Upper lobe of left lung (tissue), 6 donors: ENCODE data around the gene ARHGEF4. TPM values are rescaled to one million over a fixed set of nuclear protein-coding genes. Genes with fewer than 3 reads are reported as not detected.

Experiments used
- ATAC-seq, 2 donors: fragments of 200-7000 bp; cut with Tn5 transposase; one replicate each; pipeline ENCODE4 v1.9.1; 2022; ENCODE audit warnings: mild to moderate bottlenecking in 2 of 2, moderate library complexity in 2 of 2; ENCODE audit not compliant: low FRiP score in 2 of 2
- DNase-seq, 2 donors: peaks; one replicate each; pipeline ENCODE4 v3.0.0-alpha.2; 2019 to 2020
- H3K27ac ChIP-seq, 4 donors: fragments of 200-600 bp; sonication (generic); one replicate each; pipeline ENCODE4 v1.5.1; 2016 to 2019
- H3K27me3 ChIP-seq, 4 donors: fragments of 200-600 bp; sonication (generic); one replicate each; pipeline ENCODE4 v1.5.1; 2017 to 2019
- H3K36me3 ChIP-seq, 4 donors: fragments of 200-600 bp; sonication (generic); one replicate each; pipeline ENCODE4 v1.5.1; 2016 to 2019
- H3K4me1 ChIP-seq, 4 donors: fragments of 200-600 bp; sonication (generic); one replicate each; pipeline ENCODE4 v1.5.1; 2018 to 2019
- H3K4me3 ChIP-seq, 4 donors: fragments of 200-600 bp; sonication (generic); one replicate each; pipeline ENCODE4 v1.5.1; 2017 to 2019; ENCODE audit warnings: mild to moderate bottlenecking in 2 of 4, moderate library complexity in 1 of 4
- H3K9me3 ChIP-seq, 4 donors: fragments of 200-600 bp; sonication (generic); one replicate each; pipeline ENCODE4 v1.5.1; 2018 to 2019
- EP300 ChIP-seq, 4 donors: sonication (generic); formaldehyde crosslinking; IDR thresholded peaks; one replicate each; pipeline ENCODE4 v1.5.1; 2017; ENCODE audit warnings: antibody characterized with exemption in 4 of 4, control low read depth in 2 of 4
- POLR2A ChIP-seq, 4 donors: fragments of 450-650 bp; IDR thresholded peaks; one replicate each; pipeline ENCODE4 v1.5.1; 2016 to 2017; ENCODE audit warnings: antibody characterized with exemption in 4 of 4, mild to moderate bottlenecking in 2 of 4
- POLR2AphosphoS5 ChIP-seq, 2 donors: sonication (generic); formaldehyde crosslinking; IDR thresholded peaks; one replicate each; pipeline ENCODE4 v1.5.1; 2017; ENCODE audit warnings: antibody characterized with exemption in 2 of 2
- WGBS, 2 donors: methylation state at CpG; one replicate each; pipeline ENCODE4 v1.1.5; 2017 to 2018; 5-methylcytosine and 5-hydroxymethylcytosine counted together
- total RNA-seq, 6 donors: library from RNA; depleted of rRNA in 4 of 6; stranded (reverse); fragments of >200 nt in 4 of 6; gene quantifications; one replicate each; pipeline versions ENCODE4 v1.1.0 to v1.2.1, GENCODE V29; 2016 to 2021
- TF ChIP-seq, protein P1 (sequence below), 6 experiments: fragments of 450-650 bp in 4 of 6; fragments of 200-600 bp in 2 of 6; sonication (generic) in 2 of 6; IDR thresholded peaks; one replicate each; pipeline ENCODE4 v1.5.1; 2016 to 2019; ENCODE audit warnings: antibody characterized with exemption in 6 of 6
- donor health status: DM: no; HTN: no; CAD: no; lungs with moderate emphysema.
- donor health status: DM: no; HTN: yes; CAD: no; lungs with severe emphysema.

ARHGEF4 gene
- total RNA-seq, 6 donors from 2014 or later = 10.1 to 101 (median 22.5) TPM

GRCh38 chr2:130790804-130791616 is 45.7 kb upstream of the ARHGEF4 start:
- ATAC-seq (peak in 1 of 2 donors; percentile 32), DNase-seq (no peak)
- no peaks in the 10 kb centered on the region for H3K9me3 ChIP-seq
- WGBS, 2 donors = 87 to 88% methylated on average over 6 to 8 of the region's 9 CpGs
- H3K27me3 ChIP-seq = no peaks in the 10 kb centered on the region
- H3K4me1 ChIP-seq = no peaks in the 10 kb centered on the region
- no peak for TF ChIP-seq POLR2AphosphoS5 (IDR thresholded peaks at IDR 0.05)
- TF ChIP-seq POLR2A (IDR thresholded peaks at IDR 0.05) = no peak
- TF ChIP-seq EP300 (IDR thresholded peaks at IDR 0.05) = no peak
- TF ChIP-seq, protein P1, sequence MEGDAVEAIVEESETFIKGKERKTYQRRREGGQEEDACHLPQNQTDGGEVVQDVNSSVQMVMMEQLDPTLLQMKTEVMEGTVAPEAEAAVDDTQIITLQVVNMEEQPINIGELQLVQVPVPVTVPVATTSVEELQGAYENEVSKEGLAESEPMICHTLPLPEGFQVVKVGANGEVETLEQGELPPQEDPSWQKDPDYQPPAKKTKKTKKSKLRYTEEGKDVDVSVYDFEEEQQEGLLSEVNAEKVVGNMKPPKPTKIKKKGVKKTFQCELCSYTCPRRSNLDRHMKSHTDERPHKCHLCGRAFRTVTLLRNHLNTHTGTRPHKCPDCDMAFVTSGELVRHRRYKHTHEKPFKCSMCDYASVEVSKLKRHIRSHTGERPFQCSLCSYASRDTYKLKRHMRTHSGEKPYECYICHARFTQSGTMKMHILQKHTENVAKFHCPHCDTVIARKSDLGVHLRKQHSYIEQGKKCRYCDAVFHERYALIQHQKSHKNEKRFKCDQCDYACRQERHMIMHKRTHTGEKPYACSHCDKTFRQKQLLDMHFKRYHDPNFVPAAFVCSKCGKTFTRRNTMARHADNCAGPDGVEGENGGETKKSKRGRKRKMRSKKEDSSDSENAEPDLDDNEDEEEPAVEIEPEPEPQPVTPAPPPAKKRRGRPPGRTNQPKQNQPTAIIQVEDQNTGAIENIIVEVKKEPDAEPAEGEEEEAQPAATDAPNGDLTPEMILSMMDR (IDR thresholded peaks at IDR 0.05) = no peak
- H3K36me3 ChIP-seq = no peaks in the 10 kb centered on the region
- H3K27ac ChIP-seq = no peak overlapping the region
- no peak overlapping the region for H3K4me3 ChIP-seq

DNA sequence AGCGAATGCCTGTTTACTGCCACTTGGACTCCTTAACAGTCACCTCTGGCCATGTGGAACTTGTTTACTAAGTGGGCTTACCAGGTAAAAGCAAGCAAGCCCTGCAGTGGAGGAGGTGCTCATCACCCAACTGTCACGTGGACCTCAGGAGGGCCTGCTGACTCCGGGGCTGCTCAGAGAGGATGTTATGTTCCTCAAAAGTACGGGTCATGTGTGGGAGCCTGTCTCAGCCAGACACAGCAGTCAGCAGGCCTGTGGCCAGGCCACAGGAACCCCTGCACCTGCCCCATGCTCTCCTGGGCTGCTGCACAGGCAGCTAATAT is 45.1 kb upstream of the ARHGEF4 start:
- 19 to 20% methylated on average over 3 to 4 of the region's 4 CpGs for WGBS, 2 donors
- Histone ChIP-seq H3K4me1 (no peaks in the 10 kb centered on the region), H3K27me3 (no peaks in the 10 kb centered on the region), H3K27ac (no peak overlapping the region), H3K36me3 (no peaks in the 10 kb centered on the region), H3K4me3 (no peak overlapping the region), H3K9me3 (no peaks in the 10 kb centered on the region)
- ATAC-seq (peak; percentile 39 to 40), DNase-seq (peak in 1 of 2 donors; percentile 32)
- TF ChIP-seq POLR2AphosphoS5 (IDR thresholded peaks at IDR 0.05) (no peak), EP300 (IDR thresholded peaks at IDR 0.05) (no peak), POLR2A (IDR thresholded peaks at IDR 0.05) (no peak)
- TF ChIP-seq, protein P1 (IDR thresholded peaks at IDR 0.05) = no peak

GRCh38 chr2:130795431-130795830 is 41.3 kb upstream of the ARHGEF4 start:
- ATAC-seq = no peak
- Histone ChIP-seq H3K27ac (no peak overlapping the region), H3K27me3 (peaks cover 0 to 7% (median 0%) of the 10 kb centered on the region in 4 donors), H3K9me3 (no peaks in the 10 kb centered on the region), H3K4me1 (peaks cover 8 to 17% (median 13%) of the 10 kb centered on the region in 4 donors), H3K4me3 (no peak overlapping the region), H3K36me3 (no peaks in the 10 kb centered on the region)
- no peak for TF ChIP-seq POLR2A (IDR thresholded peaks at IDR 0.05)
- TF ChIP-seq, protein P1 (IDR thresholded peaks at IDR 0.05) = no peak
- TF ChIP-seq POLR2AphosphoS5 (IDR thresholded peaks at IDR 0.05) = no peak
- no peak for TF ChIP-seq EP300 (IDR thresholded peaks at IDR 0.05)
- 43 to 81% methylated on average over 2 of the region's 2 CpGs for WGBS, 2 donors
- DNase-seq = no peak

- WGBS, 2 donors = 55 to 56% methylated on average over 3 of the region's 3 CpGs
- ATAC-seq = no peak
Measured at GRCh38 chr2:130796290-130796689, 40.4 kb upstream of the ARHGEF4 start.

More at GRCh38 chr2:130796290-130796689, 40.4 kb upstream of the ARHGEF4 start:
- Histone ChIP-seq H3K27ac (no peak overlapping the region), H3K4me1 (peaks cover 8 to 17% (median 13%) of the 10 kb centered on the region in 4 donors), H3K9me3 (no peaks in the 10 kb centered on the region), H3K36me3 (no peaks in the 10 kb centered on the region), H3K27me3 (peaks cover 0 to 7% (median 0%) of the 10 kb centered on the region in 4 donors), H3K4me3 (no peak overlapping the region)
- DNase-seq = no peak
- no peak for TF ChIP-seq POLR2A (IDR thresholded peaks at IDR 0.05)
- TF ChIP-seq, protein P1 (IDR thresholded peaks at IDR 0.05) = no peak
- no peak for TF ChIP-seq EP300 (IDR thresholded peaks at IDR 0.05)
